ENCODE measurements around the gene LEF1. TPM values are rescaled to one million over a fixed set of nuclear protein-coding genes. Genes with fewer than 3 reads are reported as not detected.

The LEF1 gene
- total RNA-seq, 1 donor from 2014 or later: 1.7 TPM

GRCh38 chr4:108035691-108036090, 133.0 kb downstream of the LEF1 start:
- Mint-ChIP-seq H3K4me3 (ENCODE audit: unreplicated experiment) (no peak overlapping the region), H3K27ac (ENCODE audit: unreplicated experiment) (no peak overlapping the region), H3K9me3 (ENCODE audit: unreplicated experiment) (no peaks in the 10 kb centered on the region), H3K36me3 (ENCODE audit: unreplicated experiment) (peaks cover 14% of the 10 kb centered on the region), H3K4me1 (ENCODE audit: unreplicated experiment) (no peaks in the 10 kb centered on the region), H3K27me3 (ENCODE audit: unreplicated experiment) (no peaks in the 10 kb centered on the region)
- DNase-seq (ENCODE audit: extremely low spot score, unreplicated experiment): no peak
- no peak for TF ChIP-seq CTCF (IDR thresholded peaks at IDR 0.05)

- Mint-ChIP-seq H3K9me3 (ENCODE audit: unreplicated experiment) (no peaks in the 10 kb centered on the region), H3K27ac (ENCODE audit: unreplicated experiment) (no peak overlapping the region), H3K27me3 (ENCODE audit: unreplicated experiment) (no peaks in the 10 kb centered on the region), H3K4me1 (ENCODE audit: unreplicated experiment) (no peaks in the 10 kb centered on the region), H3K4me3 (ENCODE audit: unreplicated experiment) (no peak overlapping the region), H3K36me3 (ENCODE audit: unreplicated experiment) (peaks cover 14% of the 10 kb centered on the region)
- TF ChIP-seq CTCF (IDR thresholded peaks at IDR 0.05): no peak
- DNase-seq (ENCODE audit: extremely low spot score, unreplicated experiment): no peak
Observed at GRCh38 chr4:108034565-108034964, 134.2 kb downstream of the LEF1 start.

GRCh38 chr4:108033348-108033747, 135.4 kb downstream of the LEF1 start:
- Mint-ChIP-seq H3K27me3 (ENCODE audit: unreplicated experiment) (no peaks in the 10 kb centered on the region), H3K27ac (ENCODE audit: unreplicated experiment) (no peak overlapping the region), H3K9me3 (ENCODE audit: unreplicated experiment) (no peaks in the 10 kb centered on the region), H3K4me1 (ENCODE audit: unreplicated experiment) (no peaks in the 10 kb centered on the region), H3K36me3 (ENCODE audit: unreplicated experiment) (peaks cover 23% of the 10 kb centered on the region), H3K4me3 (ENCODE audit: unreplicated experiment) (no peak overlapping the region)
- DNase-seq (ENCODE audit: extremely low spot score, unreplicated experiment): no peak
- TF ChIP-seq CTCF (IDR thresholded peaks at IDR 0.05): no peak

- Mint-ChIP-seq H3K36me3 (ENCODE audit: unreplicated experiment) (peaks cover 22% of the 10 kb centered on the region), H3K4me1 (ENCODE audit: unreplicated experiment) (no peaks in the 10 kb centered on the region), H3K4me3 (ENCODE audit: unreplicated experiment) (no peak overlapping the region), H3K27ac (ENCODE audit: unreplicated experiment) (no peak overlapping the region), H3K27me3 (ENCODE audit: unreplicated experiment) (no peaks in the 10 kb centered on the region), H3K9me3 (ENCODE audit: unreplicated experiment) (no peaks in the 10 kb centered on the region)
- no peak for DNase-seq (ENCODE audit: extremely low spot score, unreplicated experiment)
- no peak for TF ChIP-seq CTCF (IDR thresholded peaks at IDR 0.05)
Observed at GRCh38 chr4:108031427-108032083, 137.2 kb downstream of the LEF1 start.

- Mint-ChIP-seq H3K4me1 (ENCODE audit: unreplicated experiment) (no peaks in the 10 kb centered on the region), H3K9me3 (ENCODE audit: unreplicated experiment) (no peaks in the 10 kb centered on the region), H3K27ac (ENCODE audit: unreplicated experiment) (peak overlapping the region; percentile 38), H3K4me3 (ENCODE audit: unreplicated experiment) (no peak overlapping the region), H3K36me3 (ENCODE audit: unreplicated experiment) (peaks cover 23% of the 10 kb centered on the region), H3K27me3 (ENCODE audit: unreplicated experiment) (no peaks in the 10 kb centered on the region)
- no peak for DNase-seq (ENCODE audit: extremely low spot score, unreplicated experiment)
- peak; percentile 60 for TF ChIP-seq CTCF (IDR thresholded peaks at IDR 0.05)
Observed at GRCh38 chr4:108030332-108030731, 138.4 kb downstream of the LEF1 start.
